Endodermal cell (in vitro differentiated cells): ENCODE data around the gene PMFBP1. TPM values are rescaled to one million over a fixed set of nuclear protein-coding genes. Genes with fewer than 3 reads are reported as not detected.

ENCODE experiments used
- DNase-seq: peaks from one replicate; pipeline ENCODE4 v3.0.0-alpha.2; 2017
- H3K27ac ChIP-seq: 2 replicates; pipeline ENCODE4 v1.5.1; 2013; ENCODE audit warnings: mild to moderate bottlenecking, low read depth, low read length, moderate library complexity
- H3K27me3 ChIP-seq: 2 replicates; pipeline ENCODE4 v1.6.1; 2013; ENCODE audit warnings: mild to moderate bottlenecking, low read length, moderate library complexity; ENCODE audit not compliant: insufficient read depth, control insufficient read depth, poor library complexity, severe bottlenecking
- H3K36me3 ChIP-seq: 2 replicates; pipeline ENCODE4 v1.7.0; 2013; ENCODE audit warnings: mild to moderate bottlenecking, low read length, moderate library complexity; ENCODE audit not compliant: control insufficient read depth, insufficient read depth
- H3K4me1 ChIP-seq: one replicate; pipeline ENCODE4 v1.7.0; 2013; ENCODE audit warnings: low read length; ENCODE audit not compliant: control insufficient read depth, insufficient read depth
- H3K4me3 ChIP-seq: 2 replicates; pipeline ENCODE4 v1.5.1; 2013; ENCODE audit warnings: mild to moderate bottlenecking, low read length, moderate library complexity
- H3K9ac ChIP-seq: 2 replicates; pipeline ENCODE4 v1.6.1; 2013; ENCODE audit warnings: mild to moderate bottlenecking, low read length, moderate library complexity; ENCODE audit not compliant: poor library complexity, severe bottlenecking; ENCODE audit errors: extremely low read depth
- H3K9me3 ChIP-seq: 2 replicates; pipeline ENCODE4 v1.6.1; 2013; ENCODE audit warnings: mild to moderate bottlenecking, low read length, moderate library complexity; ENCODE audit not compliant: control insufficient read depth
- H3K27ac Mint-ChIP-seq: 2 replicates; pipeline ENCODE4 v1.8.0; 2020; ENCODE audit warnings: mixed read lengths
- H3K27me3 Mint-ChIP-seq: 2 replicates; pipeline ENCODE4 v1.8.0; 2021; ENCODE audit warnings: mild to moderate bottlenecking, mixed read lengths; ENCODE audit not compliant: insufficient read depth
- H3K36me3 Mint-ChIP-seq: 2 replicates; pipeline ENCODE4 v1.8.0; 2020; ENCODE audit warnings: low read depth, mixed read lengths
- H3K4me1 Mint-ChIP-seq: 2 replicates; pipeline ENCODE4 v1.8.0; 2020; ENCODE audit warnings: mixed read lengths
- H3K4me3 Mint-ChIP-seq: 2 replicates; pipeline ENCODE4 v1.8.0; 2020; ENCODE audit warnings: mild to moderate bottlenecking, moderate library complexity, mixed read lengths
- H3K9me3 Mint-ChIP-seq: 2 replicates; pipeline ENCODE4 v1.8.0; 2020; ENCODE audit warnings: mild to moderate bottlenecking, mixed read lengths
- CTCF ChIP-seq: fragments of 200-600 bp; sonication (generic); conservative IDR thresholded peaks from 2 replicates; pipeline ENCODE4 v1.5.0; 2021; ENCODE audit warnings: antibody characterized with exemption, mild to moderate bottlenecking
- WGBS, 2 experiments: methylation state at CpG; one replicate each; pipeline versions ENCODE4 v1.1.5 to v1.1.7; 2013; ENCODE audit warnings: missing lambda C conversion rate in 2 of 2, mixed read lengths in 1 of 2; ENCODE audit not compliant: insufficient coverage in 1 of 2, insufficient read length in 1 of 2; 5-methylcytosine and 5-hydroxymethylcytosine counted together
- total RNA-seq, 2 donors: library from RNA; stranded (reverse); fragmentation: NEBNext Ultra II Directional in 1 of 2; extraction: Animal tissue kit (Norgen Biotek cat#: 25700) in 1 of 2; gene quantifications; 2 replicates in 1 of 2; 3 replicates in 1 of 2; pipeline ENCODE4 v1.2.1, GENCODE V29; 2021

The PMFBP1 gene
- total RNA-seq, 2 donors from 2014 or later, result 2.1 to 4.1 TPM

- TF ChIP-seq CTCF, result no peak
- 92 to 93% methylated on average over 8 to 11 of the region's 11 CpGs for WGBS, 2 experiments
- Histone ChIP-seq H3K9me3 (no peaks in the 10 kb centered on the region), H3K4me3 (no peak overlapping the region), H3K27me3 (no peaks in the 10 kb centered on the region), H3K36me3 (no peaks in the 10 kb centered on the region), H3K4me1 (peaks cover 7% of the 10 kb centered on the region), H3K9ac (no peak overlapping the region), H3K27ac (no peak overlapping the region)
- H3K4me3 Mint-ChIP-seq, result no peak overlapping the region
- H3K27ac Mint-ChIP-seq, result no peak overlapping the region
- H3K36me3 Mint-ChIP-seq, result no peaks in the 10 kb centered on the region
- H3K27me3 Mint-ChIP-seq, result peaks cover 5% of the 10 kb centered on the region
- no peaks in the 10 kb centered on the region for H3K9me3 Mint-ChIP-seq
- no peak for DNase-seq
- peaks cover 34% of the 10 kb centered on the region for H3K4me1 Mint-ChIP-seq
Measured at GRCh38 chr16:72198021-72198711, 26.2 kb upstream of the PMFBP1 start.

GRCh38 chr16:72197545-72197944, 25.6 kb upstream of the PMFBP1 start:
- H3K4me3 ChIP-seq, result no peak overlapping the region
- H3K27ac Mint-ChIP-seq, result no peak overlapping the region
- H3K36me3 ChIP-seq, result no peaks in the 10 kb centered on the region
- H3K9me3 ChIP-seq, result no peaks in the 10 kb centered on the region
- peaks cover 3% of the 10 kb centered on the region for H3K4me1 ChIP-seq
- H3K4me3 Mint-ChIP-seq, result no peak overlapping the region
- H3K27me3 Mint-ChIP-seq, result peaks cover 5% of the 10 kb centered on the region
- TF ChIP-seq CTCF, result no peak
- 84 to 91% methylated on average over 2 to 4 of the region's 4 CpGs for WGBS, 2 experiments
- peaks cover 28% of the 10 kb centered on the region for H3K4me1 Mint-ChIP-seq
- DNase-seq, result no peak
- no peaks in the 10 kb centered on the region for H3K9me3 Mint-ChIP-seq
- H3K27me3 ChIP-seq, result no peaks in the 10 kb centered on the region
- H3K36me3 Mint-ChIP-seq, result no peaks in the 10 kb centered on the region
- no peak overlapping the region for H3K9ac ChIP-seq
- H3K27ac ChIP-seq, result no peak overlapping the region

GRCh38 chr16:72195609-72196008, 23.7 kb upstream of the PMFBP1 start:
- peak; percentile 87 for TF ChIP-seq CTCF
- no peaks in the 10 kb centered on the region for H3K36me3 Mint-ChIP-seq
- Histone ChIP-seq H3K9me3 (no peaks in the 10 kb centered on the region), H3K36me3 (no peaks in the 10 kb centered on the region), H3K4me3 (no peak overlapping the region), H3K27ac (no peak overlapping the region), H3K4me1 (peaks cover 3% of the 10 kb centered on the region), H3K27me3 (no peaks in the 10 kb centered on the region), H3K9ac (no peak overlapping the region)
- H3K27ac Mint-ChIP-seq, result no peak overlapping the region
- H3K4me3 Mint-ChIP-seq, result no peak overlapping the region
- H3K9me3 Mint-ChIP-seq, result peaks cover under 1% of the 10 kb centered on the region
- peaks cover 25% of the 10 kb centered on the region for H3K4me1 Mint-ChIP-seq
- peak; percentile 86 for DNase-seq
- H3K27me3 Mint-ChIP-seq, result peaks cover 5% of the 10 kb centered on the region
- 70% methylated on average over 2 to 4 of the region's 4 CpGs for WGBS, 2 experiments
